Body of pancreas (tissue), 4 donors: ENCODE measurements around the gene DNAJC18.

Source experiments
- POLR2A ChIP-seq, 3 donors: fragments of 450-650 bp; IDR thresholded peaks; one replicate each; pipeline ENCODE4 v1.6.1; 2016; ENCODE audit warnings: antibody characterized with exemption in 3 of 3, mild to moderate bottlenecking in 2 of 3
- TF ChIP-seq, protein P1 (sequence below), 7 experiments: fragments of 450-650 bp in 4 of 7; fragments of 200-600 bp in 3 of 7; sonication (generic) in 3 of 7; IDR thresholded peaks; one replicate each; pipeline ENCODE4 v1.5.1; 2016 to 2019; ENCODE audit warnings: antibody characterized with exemption in 7 of 7

DNA sequence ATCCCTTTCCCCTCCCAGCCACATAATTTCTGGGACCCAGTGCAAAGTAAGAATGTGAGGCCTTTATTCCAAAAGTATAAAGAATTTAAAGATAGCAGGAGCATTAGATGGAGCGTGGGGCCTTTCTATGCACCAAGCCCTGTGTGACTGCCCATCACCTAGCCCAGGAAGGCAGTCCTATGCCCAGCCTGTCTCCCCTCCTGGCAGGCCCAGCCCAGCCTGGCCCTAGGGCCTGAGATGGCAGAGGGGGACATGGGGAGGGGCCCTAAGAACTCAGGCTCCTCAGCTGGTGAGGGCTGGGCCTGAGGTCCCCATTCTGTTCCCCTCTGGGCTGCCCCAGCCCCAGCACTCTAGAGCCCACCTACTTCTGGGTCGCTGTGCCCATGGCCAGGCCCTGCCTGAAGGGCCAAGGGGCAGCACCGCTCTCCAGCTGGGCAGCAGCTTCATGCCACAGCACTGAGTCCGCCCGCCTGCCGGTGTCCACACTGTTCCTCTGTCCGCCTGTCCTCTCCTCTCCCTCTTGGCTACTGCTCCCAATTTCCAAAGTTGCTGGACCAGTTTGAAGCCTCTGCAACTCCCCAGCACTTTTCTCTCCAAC is 55.2 kb downstream of the DNAJC18 start:
- TF ChIP-seq, protein P1, sequence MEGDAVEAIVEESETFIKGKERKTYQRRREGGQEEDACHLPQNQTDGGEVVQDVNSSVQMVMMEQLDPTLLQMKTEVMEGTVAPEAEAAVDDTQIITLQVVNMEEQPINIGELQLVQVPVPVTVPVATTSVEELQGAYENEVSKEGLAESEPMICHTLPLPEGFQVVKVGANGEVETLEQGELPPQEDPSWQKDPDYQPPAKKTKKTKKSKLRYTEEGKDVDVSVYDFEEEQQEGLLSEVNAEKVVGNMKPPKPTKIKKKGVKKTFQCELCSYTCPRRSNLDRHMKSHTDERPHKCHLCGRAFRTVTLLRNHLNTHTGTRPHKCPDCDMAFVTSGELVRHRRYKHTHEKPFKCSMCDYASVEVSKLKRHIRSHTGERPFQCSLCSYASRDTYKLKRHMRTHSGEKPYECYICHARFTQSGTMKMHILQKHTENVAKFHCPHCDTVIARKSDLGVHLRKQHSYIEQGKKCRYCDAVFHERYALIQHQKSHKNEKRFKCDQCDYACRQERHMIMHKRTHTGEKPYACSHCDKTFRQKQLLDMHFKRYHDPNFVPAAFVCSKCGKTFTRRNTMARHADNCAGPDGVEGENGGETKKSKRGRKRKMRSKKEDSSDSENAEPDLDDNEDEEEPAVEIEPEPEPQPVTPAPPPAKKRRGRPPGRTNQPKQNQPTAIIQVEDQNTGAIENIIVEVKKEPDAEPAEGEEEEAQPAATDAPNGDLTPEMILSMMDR (IDR thresholded peaks at IDR 0.05) = no peak
- no peak for TF ChIP-seq POLR2A (IDR thresholded peaks at IDR 0.05)
